Pancreas (tissue), 10 donors: ENCODE measurements around the gene ANKRD62. TPM values are rescaled to one million over a fixed set of nuclear protein-coding genes. Genes with fewer than 3 reads are reported as not detected.

Source experiments
- ATAC-seq, 4 donors: fragments of 200-7000 bp; cut with Tn5 transposase; one replicate each; pipeline versions ENCODE4 v1.8.0 to v1.9.1; 2020; ENCODE audit warnings: mild to moderate bottlenecking in 4 of 4, moderate library complexity in 4 of 4
- DNase-seq, 6 donors: peaks; one replicate each; pipeline ENCODE4 v3.0.0-alpha.2; 2020
- FAIRE-seq: peaks from 2 replicates; lab custom pipeline; 2012; peaks lifted over from hg19 to GRCh38; lab: Jason Lieb, UNC
- H3K27ac ChIP-seq, 4 donors: fragments of 200-600 bp; sonication (generic); 1 replicate in 3 of 4; 2 replicates in 1 of 4; pipeline versions ENCODE4 v1.5.0 to v1.8.0; 2020
- H3K27me3 ChIP-seq, 4 donors: fragments of 200-600 bp; one replicate each; pipeline ENCODE4 v1.8.0; 2021
- H3K36me3 ChIP-seq, 3 donors: fragments of 200-600 bp; sonication (generic) in 1 of 3; one replicate each; pipeline versions ENCODE4 v1.5.0 to v1.8.0; 2020 to 2021
- H3K4me1 ChIP-seq, 3 donors: fragments of 200-600 bp; one replicate each; pipeline ENCODE4 v1.8.0; 2021
- H3K4me3 ChIP-seq, 4 donors: fragments of 200-600 bp; sonication (generic) in 2 of 4; one replicate each; pipeline versions ENCODE4 v1.5.0 to v1.8.0; 2020 to 2021
- H3K9me3 ChIP-seq, 4 donors: fragments of 200-600 bp; one replicate each; pipeline ENCODE4 v1.8.0; 2021
- CTCF ChIP-seq, 4 donors: fragments of 200-600 bp; sonication (generic) in 3 of 4; IDR thresholded peaks; one replicate each; pipeline versions ENCODE4 v1.5.0 to v1.8.0; 2021; ENCODE audit warnings: antibody characterized with exemption in 4 of 4
- WGBS, 2 donors: extraction: QIAGEN DNeasy Blood & Tissue Kit; methylation state at CpG; one replicate each; pipeline ENCODE4 v1.1.7; 2013; 5-methylcytosine and 5-hydroxymethylcytosine counted together
- intact Hi-C, 3 donors: fragments of 100-400 bp; cut with DNase I; formaldehyde crosslinking; loops; one replicate each; pipeline versions ENCODE4 v1.11.1 to v1.14.2; 2022
- polyA plus RNA-seq, 2 donors: library from polyadenylated mRNA; stranded (reverse); fragments of 200-250 nt; gene quantifications; one replicate each; pipeline ENCODE4 v1.2.3, GENCODE V29; 2013
- total RNA-seq, 6 donors: library from RNA; stranded (reverse); fragmentation: NEBNext Ultra II Directional in 4 of 6; extraction: Animal tissue kit (Norgen Biotek cat#: 25700) in 4 of 6; gene quantifications; one replicate each; pipeline versions ENCODE4 v1.2.1 to v1.2.4, GENCODE V29; 2021 to 2023
- donor health status: healthy with polysubstance abuse.
- donor health status: DM: no; HTN: no; CAD: no; lungs with moderate emphysema.
- donor health status: DM: no; HTN: no; CAD: no.
- donor health status: control.
- donor health status: control.
- donor health status: Bipolar disorder and iron deficiency.
- donor health status: DM: yes; HTN: yes; CAD: no.
- donor health status: DM: no; HTN: no; CAD: no.
- donor health status: DM: no; HTN: no; CAD: no.
- donor health status: DM: yes; HTN: yes; CAD: no.

ANKRD62 gene
- total and polyA plus RNA-seq, 8 donors, result 0.38 to 5.2 (median 3.0) TPM

- intact Hi-C loops, result loop anchor here in 1 of 3 donors (10.0 kb wide), 1 partner anchor 123 kb away; no protein-coding TSS in a partner anchor
- 86 to 91% methylated on average over 18 to 20 of the region's 20 CpGs for WGBS, 2 donors
- Histone ChIP-seq H3K4me1 (peaks cover 0 to 4% (median 0%) of the 10 kb centered on the region in 3 donors), H3K36me3 (no peaks in the 10 kb centered on the region), H3K27me3 (no peaks in the 10 kb centered on the region), H3K27ac (no peak overlapping the region), H3K4me3 (no peak overlapping the region), H3K9me3 (no peaks in the 10 kb centered on the region)
- TF ChIP-seq CTCF (IDR thresholded peaks at IDR 0.05), result no peak
- peak in 2 of 6 donors; percentile 11 to 12 for DNase-seq
- FAIRE-seq, result no peak
- peak in 1 of 4 donors; percentile 11 for ATAC-seq
Observed at GRCh38 chr18:12048010-12048826, 45.4 kb upstream of the ANKRD62 start.

- WGBS, 2 donors, result 69 to 74% methylated on average over 2 of the region's 2 CpGs
- no peaks in the 10 kb centered on the region for H3K27me3 ChIP-seq
- no peak overlapping the region for H3K27ac ChIP-seq
- H3K4me1 ChIP-seq, result peaks cover 0 to 4% (median 0%) of the 10 kb centered on the region in 3 donors
- no peak for FAIRE-seq
- no peak for TF ChIP-seq CTCF (IDR thresholded peaks at IDR 0.05)
- H3K4me3 ChIP-seq, result no peak overlapping the region
- intact Hi-C loops, result loop anchor here in 1 of 3 donors (10.0 kb wide), 1 partner anchor 124 kb away; no protein-coding TSS in a partner anchor
- H3K36me3 ChIP-seq, result no peaks in the 10 kb centered on the region
- H3K9me3 ChIP-seq, result no peaks in the 10 kb centered on the region
- peak in 1 of 4 donors; percentile 23 for ATAC-seq
- no peak for DNase-seq
Observed at GRCh38 chr18:12048827-12049175, 44.8 kb upstream of the ANKRD62 start.

- H3K9me3 ChIP-seq, result no peaks in the 10 kb centered on the region
- ATAC-seq (peak in 1 of 4 donors; percentile 29), DNase-seq (no peak), FAIRE-seq (no peak)
- 82 to 88% methylated on average over 9 of the region's 9 CpGs for WGBS, 2 donors
- no peaks in the 10 kb centered on the region for H3K27me3 ChIP-seq
- H3K27ac ChIP-seq, result no peak overlapping the region
- H3K4me1 ChIP-seq, result peaks cover 0 to 4% (median 0%) of the 10 kb centered on the region in 3 donors
- no peak overlapping the region for H3K4me3 ChIP-seq
- H3K36me3 ChIP-seq, result no peaks in the 10 kb centered on the region
- intact Hi-C loops, result loop anchor here in 1 of 3 donors (10.0 kb wide), 1 partner anchor 125 kb away; no protein-coding TSS in a partner anchor
- no peak for TF ChIP-seq CTCF (IDR thresholded peaks at IDR 0.05)
Observed at GRCh38 chr18:12049978-12050811, 43.4 kb upstream of the ANKRD62 start.

GRCh38 chr18:12052866-12053265 lies 40.8 kb upstream of the ANKRD62 start:
- Histone ChIP-seq H3K27ac (no peak overlapping the region), H3K36me3 (no peaks in the 10 kb centered on the region), H3K4me3 (no peak overlapping the region), H3K27me3 (no peaks in the 10 kb centered on the region), H3K4me1 (peaks cover 0 to 4% (median 0%) of the 10 kb centered on the region in 3 donors), H3K9me3 (no peaks in the 10 kb centered on the region)
- intact Hi-C loops, result no loop called here
- ATAC-seq, result no peak
- no peak for FAIRE-seq
- WGBS, 2 donors, result 81 to 85% methylated on average over 3 of the region's 3 CpGs
- TF ChIP-seq CTCF (IDR thresholded peaks at IDR 0.05), result no peak
- DNase-seq, result no peak
